Stimulated activated CD8-positive, alpha-beta memory T cell treated with anti-CD3 and anti-CD28 coated beads, Interleukin-7, amount 100 ng/mL, for 24 hours (primary cell): Measurements from ENCODE around the gene BPIFA3.

Experiments
- DNase-seq: peaks from one replicate; pipeline ENCODE4 v3.0.0-alpha.2; 2020; ENCODE audit warnings: low read depth

BPIFA3 gene

DNA sequence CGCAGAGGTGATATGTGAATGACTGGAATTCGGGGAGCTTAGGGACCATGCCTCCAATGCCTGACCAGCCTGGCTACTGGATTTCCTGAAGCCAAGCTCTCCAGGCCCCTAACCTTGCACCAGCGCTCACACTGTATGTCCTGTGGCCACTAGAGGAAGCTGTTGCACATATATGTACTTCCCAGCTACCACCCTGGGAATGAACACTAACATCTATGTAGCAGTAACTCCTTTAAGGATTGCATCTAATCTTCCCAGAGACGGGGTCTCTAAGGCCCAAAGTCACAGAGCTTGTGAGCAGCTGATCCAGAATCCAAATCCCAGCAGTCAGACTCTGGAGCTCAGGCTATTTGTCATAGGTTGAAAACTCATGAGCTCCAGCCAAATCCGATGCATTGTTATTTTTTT is 45.5 kb downstream of the BPIFA3 start:
- DNase-seq: no peak

DNA sequence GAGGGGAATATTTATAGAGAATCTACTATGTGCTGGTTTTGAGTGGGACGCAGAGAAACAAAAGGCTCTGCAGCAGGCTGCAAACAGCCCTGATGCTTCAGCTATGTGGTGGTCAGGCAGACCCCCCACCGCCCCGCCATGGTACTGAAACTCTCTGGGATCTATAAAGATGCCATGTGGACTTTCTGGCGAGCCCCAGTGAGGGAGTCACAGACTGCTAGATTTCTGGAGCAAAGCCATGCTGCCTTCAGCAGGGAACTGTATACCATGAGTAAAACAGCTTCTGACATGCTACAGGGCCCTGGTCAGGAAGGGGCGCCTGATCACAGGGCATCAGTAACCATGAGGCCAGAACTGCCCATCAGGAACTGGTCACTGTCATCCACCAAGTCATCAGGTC is 46.6 kb downstream of the BPIFA3 start:
- DNase-seq: no peak

DNA sequence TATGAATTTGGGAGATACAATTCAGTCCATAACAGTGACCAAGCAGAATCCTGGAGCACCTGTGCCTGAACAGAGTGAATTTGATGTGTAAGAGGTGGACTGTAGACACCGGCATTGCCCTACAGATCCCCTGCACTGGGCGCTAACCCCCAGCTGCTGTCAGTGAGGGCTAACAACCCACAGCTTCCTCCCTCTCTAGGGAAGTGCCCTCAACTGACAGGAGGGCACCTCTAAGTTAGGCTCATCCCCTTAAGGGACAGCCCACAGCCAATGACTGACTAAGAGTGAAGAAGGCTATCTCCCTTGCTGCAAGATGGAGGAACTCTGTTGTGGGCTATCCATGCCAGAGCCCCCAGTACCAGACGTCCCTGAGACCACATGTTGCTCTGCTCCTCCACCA is 50.5 kb downstream of the BPIFA3 start:
- no peak for DNase-seq

GRCh38 chr20:33272155-33272873 is 55.2 kb downstream of the BPIFA3 start:
- no peak for DNase-seq

DNA sequence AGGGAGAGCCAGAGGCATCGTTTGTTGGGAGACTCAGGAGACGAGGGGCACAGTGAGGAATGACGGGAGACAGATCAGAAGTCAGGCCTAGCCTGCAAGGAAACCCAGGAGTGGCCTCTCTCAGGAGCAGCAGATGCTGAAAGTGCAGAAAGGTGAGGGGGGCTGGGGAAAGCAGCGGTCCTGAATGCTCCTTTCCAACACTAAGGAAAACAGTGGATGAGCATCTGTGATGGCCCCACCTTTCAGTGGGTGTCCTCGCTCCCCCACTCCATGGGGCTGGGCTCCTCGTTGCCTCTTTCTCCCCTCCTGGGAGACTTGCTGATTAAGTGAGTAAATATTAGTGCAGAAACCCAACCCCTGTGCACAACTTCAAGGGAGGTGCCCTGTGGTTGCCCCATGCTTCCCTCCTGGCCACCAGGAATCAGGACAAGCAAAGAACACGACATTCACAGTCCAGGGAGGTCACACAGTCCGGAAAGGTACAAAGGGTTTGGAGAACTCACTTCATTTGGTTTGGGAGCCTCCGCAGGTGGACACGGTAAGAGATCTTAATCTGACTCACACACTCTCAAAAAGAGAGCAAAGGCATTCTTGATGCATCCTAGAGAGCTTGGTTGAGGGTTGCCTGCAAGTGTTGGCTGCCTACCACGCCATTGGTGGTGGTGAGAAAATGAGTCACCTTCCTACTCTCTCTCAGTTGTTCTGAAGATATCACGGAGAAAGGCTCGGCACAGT is 56.1 kb downstream of the BPIFA3 start:
- no peak for DNase-seq

- no peak for DNase-seq
These were observed 58.1 kb downstream of the BPIFA3 start for GRCh38 chr20:33275215-33275614.

DNA sequence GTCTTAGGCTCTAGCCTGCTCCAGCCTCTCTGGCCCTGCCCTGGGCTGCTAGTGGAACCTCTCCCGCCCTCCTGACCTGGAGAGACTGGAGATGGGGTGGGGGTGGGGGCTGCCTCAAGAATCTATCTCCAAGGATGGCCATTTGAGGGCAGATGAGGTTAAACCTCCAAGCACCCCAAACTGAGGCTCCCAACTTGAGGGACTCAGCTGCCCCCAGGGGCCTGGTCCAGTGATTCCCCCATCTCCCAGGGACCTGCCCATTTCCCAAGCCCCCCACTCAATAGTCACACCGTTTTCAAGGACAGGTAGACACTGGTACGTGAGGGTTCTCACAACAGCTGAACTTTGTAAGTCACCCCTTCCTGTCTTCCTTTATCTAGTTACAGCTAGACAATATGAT is 58.7 kb downstream of the BPIFA3 start:
- DNase-seq: no peak

DNA sequence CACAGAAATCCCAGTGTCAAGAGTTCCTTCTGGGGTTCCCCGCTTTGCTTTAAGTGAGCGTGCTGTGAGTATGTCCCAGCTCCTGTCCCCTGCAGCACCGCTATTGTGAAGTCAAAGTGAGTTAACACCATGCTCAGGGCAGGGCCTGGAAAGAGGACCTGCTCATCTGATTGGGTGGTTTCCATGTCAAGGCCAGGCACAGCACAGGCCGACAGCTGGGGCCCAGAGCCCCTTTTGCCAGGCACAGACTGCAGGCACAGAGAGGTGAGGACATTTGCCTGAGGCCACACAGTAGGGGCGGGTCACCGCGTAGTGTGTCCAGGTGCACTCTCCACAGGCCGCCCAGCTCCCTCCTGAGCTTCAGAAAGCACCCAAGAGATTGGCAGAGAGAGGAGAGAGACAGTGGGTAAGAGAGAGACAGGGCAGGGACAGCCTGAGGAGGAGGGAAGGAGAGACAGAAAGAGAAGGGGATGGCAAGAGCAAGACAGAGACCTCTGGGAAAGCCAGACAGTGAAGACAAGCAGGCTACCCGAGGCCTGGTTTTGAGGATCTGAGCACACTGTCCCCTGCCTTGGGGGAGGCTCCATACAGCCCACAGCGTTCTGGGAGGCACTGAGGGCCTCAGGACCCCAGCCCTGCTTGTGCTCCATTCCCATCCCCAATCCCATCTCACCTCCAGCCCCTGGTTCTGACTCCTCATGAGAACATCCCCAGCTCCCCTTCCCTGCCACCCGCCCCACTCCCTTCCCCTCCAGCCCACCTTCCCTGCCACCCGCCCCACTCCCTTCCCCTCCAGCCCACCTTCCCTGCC is 59.4 kb downstream of the BPIFA3 start:
- DNase-seq: no peak
